Loucy (cell line): ENCODE data around the gene PTPRF.

Experiments
- CTCF ChIP-seq: fragments of 200-600 bp; sonication (generic); conservative IDR thresholded peaks from 2 replicates; pipeline ENCODE4 v1.5.1; 2014; ENCODE audit warnings: mild to moderate bottlenecking, antibody characterized with exemption, low read length
- EZH2phosphoT487 ChIP-seq: fragments of 200-600 bp; IDR thresholded peaks from 2 replicates; pipeline ENCODE4 v1.6.1; 2018; ENCODE audit warnings: antibody characterized with exemption, mild to moderate bottlenecking, moderate library complexity, borderline replicate concordance

DNA sequence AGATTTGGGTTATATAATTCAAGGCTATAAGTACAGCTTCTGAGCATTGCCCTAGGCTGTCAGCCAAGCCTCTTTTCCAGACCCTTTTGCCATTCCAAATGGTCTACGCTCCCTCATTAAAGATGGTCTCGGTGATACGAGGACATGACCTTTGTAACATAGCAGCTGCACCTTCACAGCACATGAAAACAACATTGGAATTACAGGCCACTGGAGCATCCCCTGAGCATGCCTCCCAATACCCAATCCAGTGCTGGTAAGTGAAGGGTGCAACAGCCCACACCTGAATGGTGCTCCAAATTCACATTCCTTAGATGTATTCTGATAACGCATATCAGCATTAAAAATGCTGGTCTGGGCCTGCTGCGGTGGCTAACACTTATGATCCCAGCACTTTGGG is 20.1 kb upstream of the PTPRF start:
- TF ChIP-seq EZH2phosphoT487 (no peak), CTCF (no peak)
